GM11168 (cell line): ENCODE measurements around the gene KCNIP4.

Experiments
- in situ Hi-C: fragments of 300-500 bp; cut with MboI; formaldehyde crosslinking; loops from one replicate; pipeline ENCODE4 v1.12.0; 2022; ENCODE audit warnings: low sequenced_read_pairs; ENCODE audit not compliant: unreplicated experiment

The KCNIP4 gene

GRCh38 chr4:21032089-21032645 lies 916.4 kb downstream of the KCNIP4 start:
- in situ Hi-C loops, result no loop called here

DNA sequence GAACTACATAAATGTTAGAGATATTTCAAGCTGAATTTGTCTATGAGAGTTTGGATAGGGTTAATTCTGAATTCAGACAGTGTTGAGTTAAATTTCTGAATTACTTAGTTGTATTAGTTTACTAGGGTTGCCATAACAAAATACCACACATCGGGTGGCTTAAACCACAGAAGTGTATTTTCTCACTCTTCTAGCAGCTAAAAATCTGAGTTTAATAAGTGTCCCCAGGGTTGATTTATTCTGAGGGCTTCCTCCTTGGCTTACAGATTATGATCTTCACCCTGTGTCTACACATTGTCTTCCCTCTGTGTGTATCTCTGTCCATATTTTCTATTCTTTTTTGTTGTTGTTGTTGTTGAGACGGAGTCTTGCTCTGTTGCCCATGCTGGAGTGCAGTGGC lies 929.8 kb downstream of the KCNIP4 start:
- in situ Hi-C loops, result no loop called here

DNA sequence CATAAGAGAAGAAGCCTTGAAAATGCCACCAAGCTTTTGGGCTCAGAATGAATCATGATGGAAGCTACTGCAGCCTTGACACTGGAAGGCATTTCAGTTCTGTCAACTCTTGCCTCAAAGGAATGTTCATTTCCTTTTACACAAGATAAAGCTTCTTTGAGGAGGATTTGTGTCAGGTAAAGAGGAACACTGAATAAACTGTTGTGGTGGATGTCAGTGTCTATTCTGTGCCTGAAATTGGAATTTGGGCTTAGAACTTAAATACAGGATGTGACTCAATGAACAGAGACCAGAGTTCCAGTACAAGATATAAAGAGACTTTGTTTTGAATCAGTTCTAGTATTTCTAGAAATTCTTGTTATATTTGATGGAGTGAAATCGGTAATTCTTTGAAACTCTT lies 935.1 kb downstream of the KCNIP4 start:
- in situ Hi-C loops, result no loop called here

DNA sequence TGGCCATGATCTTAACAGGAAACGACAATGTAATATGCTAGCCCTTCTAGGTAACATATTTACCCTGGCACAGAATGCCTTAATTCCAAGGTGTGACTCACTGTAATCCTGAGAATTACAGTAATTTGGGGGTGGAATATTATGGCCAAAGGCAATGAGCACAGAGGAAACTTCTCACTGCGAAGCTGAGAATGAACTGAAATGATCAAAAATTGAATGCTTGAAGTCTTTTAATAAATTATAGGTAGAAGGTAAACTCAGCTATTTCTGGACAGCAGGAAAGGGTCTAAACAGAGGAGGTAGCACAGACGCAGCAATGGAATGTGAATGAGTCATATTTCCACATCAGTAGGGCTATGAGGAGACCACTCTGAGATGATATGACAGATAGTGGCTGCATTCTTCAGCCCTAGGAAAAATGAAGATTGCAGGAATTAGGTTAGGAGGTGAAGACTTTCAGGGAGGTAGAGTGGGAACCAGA lies 935.7 kb downstream of the KCNIP4 start:
- in situ Hi-C loops, result no loop called here

- in situ Hi-C loops, result no loop called here
Observed at GRCh38 chr4:21011106-21011505, 937.5 kb downstream of the KCNIP4 start.

GRCh38 chr4:21009956-21010355 lies 938.6 kb downstream of the KCNIP4 start:
- in situ Hi-C loops, result no loop called here

DNA sequence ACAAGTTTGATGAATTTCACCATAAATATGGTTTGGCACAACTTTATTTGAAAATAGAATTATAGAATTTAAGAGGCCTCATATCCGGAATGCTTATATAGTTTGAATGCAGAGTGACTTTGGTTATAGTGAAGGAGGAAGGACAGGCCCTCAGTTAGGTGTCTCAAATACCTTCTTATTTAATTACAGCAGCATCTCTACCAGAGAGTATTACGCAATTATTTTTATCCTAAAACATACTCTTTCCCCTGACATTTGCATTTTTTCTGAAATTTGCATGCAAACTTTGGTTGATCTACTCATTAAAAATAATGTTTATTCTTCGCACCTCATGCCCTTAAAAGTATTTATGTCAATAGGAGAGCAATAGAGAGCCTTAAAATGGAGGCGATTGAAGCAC lies 942.9 kb downstream of the KCNIP4 start:
- in situ Hi-C loops, result no loop called here

DNA sequence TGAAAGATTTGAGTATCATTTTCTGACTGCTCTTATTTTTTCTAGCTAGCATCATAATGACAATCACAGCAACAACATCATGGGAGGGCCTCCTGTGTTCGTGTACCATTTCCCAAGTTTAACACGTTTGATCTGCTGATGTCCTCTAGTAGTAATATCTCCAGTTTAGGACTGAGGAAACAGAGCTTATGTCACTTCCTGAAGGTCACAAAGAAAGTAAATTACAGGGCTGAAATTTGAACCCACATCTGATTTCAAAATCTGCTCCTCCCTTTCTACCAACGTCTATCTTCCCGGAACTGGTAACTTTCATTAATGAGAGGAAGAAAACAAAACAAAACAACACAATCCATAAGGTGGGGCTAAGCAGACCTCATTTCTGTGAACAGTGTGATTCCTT lies 945.6 kb downstream of the KCNIP4 start:
- in situ Hi-C loops, result no loop called here

- in situ Hi-C loops, result no loop called here
Observed at GRCh38 chr4:21002286-21002685, 946.3 kb downstream of the KCNIP4 start.

DNA sequence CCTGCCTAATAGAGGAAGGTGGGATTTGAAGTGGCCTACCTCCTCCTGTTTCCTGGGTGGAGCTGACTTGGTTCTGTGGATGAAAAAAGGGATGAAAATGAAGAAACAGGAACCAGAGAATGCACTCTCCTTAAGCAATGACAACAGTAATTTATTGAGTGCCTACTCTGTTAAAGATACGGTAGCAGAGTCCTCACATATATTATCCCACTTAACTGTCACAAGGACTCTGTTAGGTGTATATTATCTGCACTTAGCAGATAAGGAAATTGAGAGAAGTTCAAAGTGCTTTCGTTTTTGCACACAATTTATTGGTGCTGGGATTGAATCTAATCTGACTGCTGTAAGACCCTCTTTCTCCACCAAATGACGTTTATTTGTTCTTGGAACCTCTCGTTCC lies 947.1 kb downstream of the KCNIP4 start:
- in situ Hi-C loops, result no loop called here

DNA sequence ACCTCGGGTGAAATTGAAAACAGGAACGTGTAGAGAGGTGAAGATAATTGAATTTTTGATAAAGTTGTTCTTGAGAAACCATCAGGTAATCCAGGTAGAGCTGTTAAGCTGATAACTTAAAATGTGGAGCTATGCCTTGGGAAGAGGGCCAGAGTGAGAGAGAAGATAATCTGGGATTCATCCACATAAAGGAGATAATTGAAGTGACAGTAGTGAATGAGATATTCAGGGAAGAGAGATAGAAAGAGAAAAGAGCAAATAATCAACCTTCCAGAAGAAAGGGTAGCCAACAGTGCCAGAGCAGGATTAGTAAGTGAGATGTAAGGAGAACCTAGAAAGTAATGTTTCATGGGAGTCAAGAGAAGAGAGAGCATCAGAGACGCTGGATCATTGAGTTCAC lies 950.7 kb downstream of the KCNIP4 start:
- in situ Hi-C loops, result no loop called here

GRCh38 chr4:20995610-20996009 lies 953.0 kb downstream of the KCNIP4 start:
- in situ Hi-C loops, result no loop called here

DNA sequence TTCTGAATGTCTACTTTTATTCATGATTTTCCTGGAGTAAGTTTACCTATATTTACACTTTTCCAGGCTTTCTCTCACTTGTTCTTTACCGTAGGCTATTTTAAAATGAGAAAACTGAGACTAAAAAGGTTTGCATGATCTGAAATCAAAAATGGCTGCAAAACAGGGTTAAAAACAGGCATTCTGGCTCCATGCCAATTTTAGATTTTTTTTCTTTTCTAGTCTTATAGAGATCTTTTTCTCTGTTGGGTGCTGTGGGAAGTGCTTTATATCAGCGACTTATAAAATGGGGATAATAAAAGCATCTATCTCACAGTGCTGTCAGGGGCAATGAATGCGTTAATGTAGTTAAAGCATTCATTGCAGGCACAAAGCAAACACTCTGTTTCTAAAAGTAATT lies 953.6 kb downstream of the KCNIP4 start:
- in situ Hi-C loops, result no loop called here

GRCh38 chr4:20992002-20992401 lies 956.6 kb downstream of the KCNIP4 start:
- in situ Hi-C loops, result no loop called here

- in situ Hi-C loops, result no loop called here
Observed at GRCh38 chr4:20987191-20987590, 961.4 kb downstream of the KCNIP4 start.

DNA sequence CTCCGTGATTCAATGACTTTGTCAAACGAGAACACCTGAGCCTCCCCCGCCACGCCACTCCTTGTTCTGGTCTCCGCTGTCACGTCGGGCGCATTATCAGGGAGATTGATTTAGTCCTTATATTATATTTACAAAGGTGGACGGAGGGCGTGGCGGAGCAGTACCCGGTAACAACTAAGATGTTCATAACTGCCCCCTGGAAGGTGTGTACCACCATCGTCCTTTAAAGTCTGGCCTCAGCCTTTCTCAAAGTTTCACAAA lies 964.1 kb downstream of the KCNIP4 start:
- in situ Hi-C loops, result no loop called here

GRCh38 chr4:20983763-20984575 lies 964.6 kb downstream of the KCNIP4 start:
- in situ Hi-C loops, result no loop called here

DNA sequence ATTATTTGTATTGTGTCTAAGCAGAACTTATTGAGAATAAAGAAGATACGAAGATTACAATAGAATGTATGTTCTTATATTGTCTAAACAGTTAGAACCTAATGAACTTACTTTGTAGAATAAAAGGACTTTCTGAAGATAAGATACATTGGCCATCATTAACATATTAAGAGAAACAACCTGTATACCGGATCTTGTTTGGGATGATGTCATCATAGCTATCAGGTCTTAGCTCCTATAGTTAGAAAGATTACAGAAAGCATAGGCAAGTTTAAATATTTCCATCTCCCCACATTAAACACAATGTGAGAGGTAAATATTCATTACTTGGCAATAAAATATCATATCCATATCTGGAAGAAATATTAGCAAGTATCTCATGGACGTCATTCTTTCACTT lies 966.0 kb downstream of the KCNIP4 start:
- in situ Hi-C loops, result no loop called here

- in situ Hi-C loops, result no loop called here
Observed at GRCh38 chr4:20960291-20960690, 988.3 kb downstream of the KCNIP4 start.

- in situ Hi-C loops, result no loop called here
Observed at GRCh38 chr4:20954541-20954940, 994.0 kb downstream of the KCNIP4 start.

GRCh38 chr4:20944961-20945360 lies 1003.6 kb downstream of the KCNIP4 start:
- in situ Hi-C loops, result no loop called here

GRCh38 chr4:20944451-20944850 lies 1004.1 kb downstream of the KCNIP4 start:
- in situ Hi-C loops, result no loop called here
